ENCODE results near the gene FERD3L.
"Not testable (repeated sequence)": the region's sequence is repeated elsewhere in the genome, so short reads cannot be mapped to it uniquely, and the experiment has no call there.

The FERD3L gene

DNA sequence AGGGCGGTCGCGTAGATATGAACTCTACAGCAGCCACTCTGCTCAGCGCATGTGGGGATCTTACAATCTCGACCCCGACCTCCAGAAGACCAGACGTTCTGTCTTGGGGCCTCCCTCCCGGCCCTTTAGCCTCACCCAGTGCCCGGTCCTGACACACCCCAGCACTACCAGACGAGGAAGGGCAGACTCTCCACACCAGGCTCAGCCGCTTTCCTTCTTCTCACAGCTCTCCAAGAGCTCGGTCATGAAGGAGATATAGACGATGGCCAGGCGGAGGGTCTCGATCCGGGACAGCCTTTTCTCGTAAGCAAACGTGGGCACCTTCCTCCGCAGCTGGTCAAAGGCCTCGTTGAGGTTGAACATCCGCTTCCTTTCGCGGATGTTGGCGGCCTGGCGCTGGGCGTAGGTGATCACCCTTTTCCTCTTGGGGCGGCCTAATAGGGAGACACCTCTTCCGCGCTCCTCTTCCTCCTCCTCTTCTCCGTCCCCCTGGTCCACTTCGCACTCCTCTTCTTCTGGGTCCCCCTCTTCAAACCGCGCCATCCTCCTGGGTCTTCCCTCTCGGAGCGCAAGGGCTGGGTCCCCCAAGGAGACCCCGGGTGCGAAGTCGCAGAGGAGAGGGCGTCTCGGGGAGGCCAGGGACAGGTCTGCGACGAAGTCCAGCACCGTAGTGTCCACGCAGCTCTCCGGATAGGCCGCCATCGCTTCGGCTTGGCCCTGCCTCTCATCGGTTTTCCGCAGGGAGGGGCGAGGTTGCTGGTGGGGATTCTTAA, at the start of gene FERD3L:
Gene FERD3L (minus strand): TSS at position 761 of the 773 bp plus-strand sequence. CDS start 59 bp downstream, at position 702.
- DNase-seq = peak; percentile 82

DNA sequence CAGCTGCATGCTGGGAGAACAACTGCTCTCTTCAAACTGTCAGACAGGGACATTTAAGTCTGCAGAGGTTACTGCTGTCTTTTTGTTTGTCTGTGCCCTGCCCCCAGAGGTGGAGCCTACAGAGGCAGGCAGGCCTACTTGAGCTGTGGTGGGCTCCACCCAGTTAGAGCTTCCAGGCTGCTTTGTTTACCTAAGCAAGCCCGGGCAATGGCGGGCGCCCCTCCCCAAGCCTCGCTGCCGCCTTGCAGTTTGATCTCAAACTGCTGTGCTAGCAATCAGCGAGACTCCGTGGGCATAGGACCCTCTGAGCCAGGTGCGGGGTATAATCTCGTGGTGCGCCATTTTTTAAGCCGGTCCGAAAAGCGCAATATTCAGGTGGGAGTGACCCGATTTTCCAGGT, 49.2 kb upstream of the FERD3L start:
- not testable (repeated sequence) for DNase-seq

DNA sequence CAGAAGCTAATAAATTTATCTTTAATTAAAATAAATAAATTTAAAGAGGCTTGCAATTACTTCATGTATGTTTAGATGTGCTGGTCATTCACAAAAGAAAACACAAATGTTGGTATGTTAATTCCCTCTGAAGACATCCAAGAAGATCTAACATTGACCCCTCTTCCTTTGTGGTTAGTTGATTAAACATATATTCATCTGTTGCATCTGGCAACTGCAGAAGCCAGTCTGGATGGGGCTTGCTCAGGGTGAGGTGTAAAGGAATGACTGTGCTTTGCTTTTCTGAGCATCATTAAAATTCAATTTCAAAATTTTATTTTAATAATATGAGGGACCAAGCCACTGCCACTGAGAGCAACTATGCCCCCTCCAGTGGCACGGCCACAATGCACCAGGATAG, 36.4 kb upstream of the FERD3L start:
- no peak for DNase-seq

DNA sequence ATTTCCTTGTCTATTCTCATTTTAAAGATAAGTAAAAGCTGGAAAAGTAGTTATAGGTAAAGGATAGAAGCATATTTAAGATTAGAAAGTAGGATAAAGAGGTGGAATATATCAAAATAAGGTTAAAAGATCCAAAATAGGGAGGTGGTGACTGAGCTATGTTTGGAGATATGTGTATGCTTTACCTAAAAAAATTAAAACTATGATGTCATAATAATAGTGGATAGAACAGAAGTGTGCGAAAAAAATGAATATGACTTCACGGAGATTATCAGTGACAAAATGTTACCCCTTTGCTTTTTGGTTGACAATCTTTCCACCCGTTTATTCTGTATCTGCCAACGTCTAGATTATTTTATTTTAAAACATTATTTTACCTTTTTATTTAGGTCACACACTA, 33.4 kb upstream of the FERD3L start:
- no peak for DNase-seq

GRCh38 chr7:19177269-19177668, 32.0 kb upstream of the FERD3L start:
- DNase-seq = no peak

DNA sequence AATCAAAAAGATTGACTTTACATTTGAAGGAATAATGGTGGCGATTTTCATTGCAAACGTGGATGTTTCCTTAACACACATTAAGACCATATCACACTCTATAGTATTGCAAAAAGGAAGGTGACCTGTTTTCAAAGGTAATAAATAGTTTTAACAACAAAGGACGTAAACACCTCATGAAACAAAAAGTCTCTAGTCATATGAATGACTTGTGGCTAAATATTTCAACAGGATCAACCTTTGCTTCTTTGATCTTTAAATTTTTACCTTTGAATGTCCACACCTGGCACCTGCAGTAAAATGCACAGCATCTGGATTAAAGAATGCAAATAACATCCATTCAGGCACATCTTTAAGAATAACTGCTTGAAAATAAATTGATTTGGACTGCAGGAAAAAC, 30.0 kb upstream of the FERD3L start:
- no peak for DNase-seq

DNA sequence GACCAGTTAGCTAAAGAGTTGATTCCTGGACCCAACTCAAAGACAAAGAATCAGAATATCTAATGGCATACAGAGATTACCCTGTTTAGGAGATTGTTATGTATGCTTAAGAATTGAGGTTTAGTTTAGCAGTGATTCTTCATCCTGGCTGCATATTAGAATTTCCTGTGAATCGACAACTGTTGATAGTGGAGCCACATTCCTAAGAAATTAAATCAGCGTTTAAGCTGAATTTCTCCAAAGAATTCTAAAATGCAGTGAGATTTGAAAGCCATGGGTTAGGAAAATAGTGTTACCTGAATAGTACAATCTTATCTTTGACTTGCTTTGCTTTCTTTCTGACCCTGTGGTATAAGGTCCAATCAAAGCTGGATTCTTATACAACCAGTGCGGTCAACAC, 16.4 kb upstream of the FERD3L start:
- no peak for DNase-seq

GRCh38 chr7:19146699-19147098, 1.5 kb upstream of the FERD3L start:
- peak; percentile 31 for DNase-seq

GRCh38 chr7:19145434-19146115, 354 bp upstream of the FERD3L start:
- peak; percentile 79 for DNase-seq

- peak; percentile 75 for DNase-seq
Measured at GRCh38 chr7:19143881-19144574, 1.2 kb downstream of the FERD3L start.

GRCh38 chr7:19139706-19140327, 5.4 kb downstream of the FERD3L start:
- no peak for DNase-seq

GRCh38 chr7:19133886-19134285, 11.3 kb downstream of the FERD3L start:
- DNase-seq = no peak

DNA sequence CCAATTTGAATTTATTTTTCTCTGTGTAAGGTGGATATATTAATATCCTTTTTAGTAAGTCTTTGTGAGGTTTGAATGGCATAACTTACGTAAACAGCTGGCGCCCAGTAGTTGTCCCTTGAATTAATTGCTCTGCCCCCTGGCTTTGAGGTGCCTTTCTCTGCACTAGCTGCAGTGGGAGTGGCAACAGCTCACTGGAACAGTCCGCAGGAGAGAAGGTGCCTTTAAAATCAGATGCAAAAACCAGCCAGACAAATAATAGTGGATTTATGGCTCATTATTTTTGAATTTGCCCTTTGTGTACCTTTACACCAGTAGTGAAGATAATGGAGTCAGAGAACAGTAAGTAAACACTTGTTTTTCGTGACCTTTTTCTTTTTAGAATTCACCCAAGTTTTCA, 11.8 kb downstream of the FERD3L start:
- DNase-seq = no peak

DNA sequence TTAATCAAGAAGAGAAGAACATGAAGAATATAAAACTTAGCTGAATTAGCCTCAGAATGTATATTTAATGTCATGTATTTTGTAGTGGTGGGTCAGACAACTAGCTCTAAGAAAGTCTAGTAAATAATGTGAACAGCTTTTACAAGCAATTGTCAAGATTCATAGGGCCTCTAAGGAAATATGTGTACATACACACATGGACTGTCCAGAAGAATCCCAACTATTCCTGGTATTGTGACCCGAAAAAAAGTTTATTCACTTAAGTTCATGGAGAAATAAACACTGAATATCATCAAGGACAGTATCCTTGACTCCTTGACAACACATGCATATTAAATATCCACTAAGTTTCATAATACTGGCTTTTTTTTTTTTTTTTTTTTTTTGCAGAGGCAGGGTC, 16.4 kb downstream of the FERD3L start:
- DNase-seq = no peak

- peak; percentile 56 for DNase-seq
Measured at GRCh38 chr7:19121977-19122588, 23.1 kb downstream of the FERD3L start.

GRCh38 chr7:19119870-19120486, 25.2 kb downstream of the FERD3L start:
- peak; percentile 54 for DNase-seq

- no peak for DNase-seq
Measured at GRCh38 chr7:19119372-19119771, 25.8 kb downstream of the FERD3L start.

- peak; percentile 79 for DNase-seq
Measured at GRCh38 chr7:19118636-19119371, 26.4 kb downstream of the FERD3L start.

- peak; percentile 66 for DNase-seq
Measured at GRCh38 chr7:19117870-19118608, 27.2 kb downstream of the FERD3L start.

- DNase-seq = peak; percentile 54
Measured at GRCh38 chr7:19117091-19117869, 27.9 kb downstream of the FERD3L start, which contains the start of gene TWIST1. TSS of gene TWIST1 (minus strand) at chr7:19117636. CDS start at chr7:19117321, 315 bp downstream.
